DMS53 treated with DMSO at 0.1 percent for 48 hours (cell line): ENCODE results near the gene CEP112.
"Not testable (repeated sequence)": the region's sequence is repeated elsewhere in the genome, so short reads cannot be mapped to it uniquely, and the experiment has no call there.

ENCODE experiments used
- DNase-seq: peaks from one replicate; lab custom pipeline; 2025; ENCODE audit not compliant: unreplicated experiment; lab: John Stamatoyannopoulos, UW

The CEP112 gene

GRCh38 chr17:65745241-65745640 is 446.7 kb downstream of the CEP112 start:
- no peak for DNase-seq

GRCh38 chr17:65743308-65743655 is 448.7 kb downstream of the CEP112 start:
- DNase-seq: no peak

- DNase-seq: no peak
Observed at GRCh38 chr17:65742403-65743307, 449.3 kb downstream of the CEP112 start.

- DNase-seq: no peak
Observed at GRCh38 chr17:65741710-65742109, 450.2 kb downstream of the CEP112 start.

GRCh38 chr17:65739034-65739433 is 452.9 kb downstream of the CEP112 start:
- DNase-seq: no peak

- no peak for DNase-seq
Observed at GRCh38 chr17:65737451-65737850, 454.5 kb downstream of the CEP112 start.

GRCh38 chr17:65733314-65733713 is 458.6 kb downstream of the CEP112 start:
- DNase-seq: no peak

GRCh38 chr17:65732667-65733066 is 459.3 kb downstream of the CEP112 start:
- not testable (repeated sequence) for DNase-seq

- no peak for DNase-seq
Observed at GRCh38 chr17:65730711-65731169, 461.2 kb downstream of the CEP112 start.

GRCh38 chr17:65729207-65729606 is 462.7 kb downstream of the CEP112 start:
- no peak for DNase-seq

GRCh38 chr17:65727832-65728231 is 464.1 kb downstream of the CEP112 start:
- no peak for DNase-seq

- DNase-seq: no peak
Observed at GRCh38 chr17:65727246-65727645, 464.7 kb downstream of the CEP112 start.

- DNase-seq: no peak
Observed at GRCh38 chr17:65723431-65724151, 468.3 kb downstream of the CEP112 start.

GRCh38 chr17:65718601-65719000 is 473.3 kb downstream of the CEP112 start:
- DNase-seq: no peak

- no peak for DNase-seq
Observed at GRCh38 chr17:65712383-65713267, 479.3 kb downstream of the CEP112 start.

GRCh38 chr17:65711671-65712276 is 480.2 kb downstream of the CEP112 start:
- no peak for DNase-seq

GRCh38 chr17:65707780-65708179 is 484.2 kb downstream of the CEP112 start:
- no peak for DNase-seq

GRCh38 chr17:65704731-65705130 is 487.2 kb downstream of the CEP112 start:
- no peak for DNase-seq

- DNase-seq: no peak
Observed at GRCh38 chr17:65703891-65704290, 488.0 kb downstream of the CEP112 start.

- no peak for DNase-seq
Observed at GRCh38 chr17:65699459-65699858, 492.5 kb downstream of the CEP112 start.
